NT2/D1 (cell line): Measurements from ENCODE around the gene LCNL1.

Experiments used
- DNase-seq: peaks from one replicate; pipeline ENCODE4 v3.0.0-alpha.2; 2011; ENCODE audit warnings: low read depth, low spot score
- H3K27me3 ChIP-seq: 2 replicates; pipeline ENCODE4 v1.6.0; 2011; ENCODE audit warnings: mild to moderate bottlenecking; ENCODE audit not compliant: insufficient read length, insufficient read depth
- H3K36me3 ChIP-seq: 2 replicates; pipeline ENCODE4 v1.6.1; 2011; ENCODE audit warnings: mild to moderate bottlenecking, low read length, mixed read lengths; ENCODE audit not compliant: insufficient read depth, insufficient read length
- H3K4me1 ChIP-seq: 2 replicates; pipeline ENCODE4 v1.5.1; 2011; ENCODE audit not compliant: insufficient read depth, insufficient read length
- H3K4me3 ChIP-seq: 2 replicates; pipeline ENCODE4 v1.5.1; 2011; ENCODE audit warnings: low read depth; ENCODE audit not compliant: insufficient read length
- H3K9ac ChIP-seq: 2 replicates; pipeline ENCODE4 v1.6.0; 2011; ENCODE audit warnings: low read depth; ENCODE audit not compliant: insufficient read length
- H3K9me3 ChIP-seq: 2 replicates; pipeline ENCODE4 v1.5.1; 2011; ENCODE audit warnings: mild to moderate bottlenecking, low read length; ENCODE audit not compliant: insufficient read depth
- SUZ12 ChIP-seq: IDR thresholded peaks from 2 replicates; pipeline ENCODE4 v1.6.1; 2011; ENCODE audit not compliant: insufficient read length, insufficient read depth; ENCODE audit errors: extremely low read depth
- YY1 ChIP-seq: IDR thresholded peaks from 2 replicates; pipeline ENCODE4 v1.6.1; 2011; ENCODE audit not compliant: insufficient read length, insufficient read depth
- ZNF274 ChIP-seq: IDR thresholded peaks from 2 replicates; pipeline ENCODE4 v1.6.1; 2011; ENCODE audit warnings: mild to moderate bottlenecking, low read depth, low read length

The LCNL1 gene

DNA sequence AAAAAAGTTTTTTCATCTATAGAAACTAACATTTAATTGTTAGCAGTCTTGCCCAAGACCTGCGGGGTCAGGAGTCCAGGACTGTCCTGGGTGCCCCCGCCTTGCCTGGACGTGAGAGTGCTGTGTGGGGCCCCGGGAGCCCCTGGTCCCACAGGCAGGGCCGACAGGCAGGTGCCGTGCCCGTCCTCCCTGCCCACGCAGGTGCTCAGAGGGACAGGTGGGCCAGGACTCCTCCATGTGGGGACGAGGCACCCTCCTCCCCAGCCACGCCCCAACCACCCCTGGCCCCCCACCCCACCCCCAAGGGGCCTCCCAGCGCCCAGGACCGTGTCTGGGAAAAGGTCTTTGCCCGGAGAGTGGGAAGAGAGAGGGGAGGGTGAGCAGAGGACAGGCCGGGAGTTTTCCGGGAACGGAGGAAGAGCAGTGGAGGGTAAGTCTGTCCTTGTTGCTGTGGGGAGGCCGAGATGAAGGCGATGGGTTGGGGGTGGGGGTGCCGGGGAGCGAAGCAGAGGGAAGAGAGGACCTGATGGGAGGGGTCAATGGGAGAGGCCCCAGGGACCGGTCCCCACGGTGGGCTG lies 33.5 kb upstream of the LCNL1 start:
- Histone ChIP-seq H3K4me3 (peak overlapping the region; percentile 77), H3K9me3 (no peaks in the 10 kb centered on the region), H3K27me3 (no peaks in the 10 kb centered on the region), H3K36me3 (no peaks in the 10 kb centered on the region), H3K9ac (peak overlapping the region; percentile 74), H3K4me1 (peaks cover 30% of the 10 kb centered on the region)
- TF ChIP-seq YY1 (no peak), ZNF274 (no peak)
- DNase-seq: no peak

DNA sequence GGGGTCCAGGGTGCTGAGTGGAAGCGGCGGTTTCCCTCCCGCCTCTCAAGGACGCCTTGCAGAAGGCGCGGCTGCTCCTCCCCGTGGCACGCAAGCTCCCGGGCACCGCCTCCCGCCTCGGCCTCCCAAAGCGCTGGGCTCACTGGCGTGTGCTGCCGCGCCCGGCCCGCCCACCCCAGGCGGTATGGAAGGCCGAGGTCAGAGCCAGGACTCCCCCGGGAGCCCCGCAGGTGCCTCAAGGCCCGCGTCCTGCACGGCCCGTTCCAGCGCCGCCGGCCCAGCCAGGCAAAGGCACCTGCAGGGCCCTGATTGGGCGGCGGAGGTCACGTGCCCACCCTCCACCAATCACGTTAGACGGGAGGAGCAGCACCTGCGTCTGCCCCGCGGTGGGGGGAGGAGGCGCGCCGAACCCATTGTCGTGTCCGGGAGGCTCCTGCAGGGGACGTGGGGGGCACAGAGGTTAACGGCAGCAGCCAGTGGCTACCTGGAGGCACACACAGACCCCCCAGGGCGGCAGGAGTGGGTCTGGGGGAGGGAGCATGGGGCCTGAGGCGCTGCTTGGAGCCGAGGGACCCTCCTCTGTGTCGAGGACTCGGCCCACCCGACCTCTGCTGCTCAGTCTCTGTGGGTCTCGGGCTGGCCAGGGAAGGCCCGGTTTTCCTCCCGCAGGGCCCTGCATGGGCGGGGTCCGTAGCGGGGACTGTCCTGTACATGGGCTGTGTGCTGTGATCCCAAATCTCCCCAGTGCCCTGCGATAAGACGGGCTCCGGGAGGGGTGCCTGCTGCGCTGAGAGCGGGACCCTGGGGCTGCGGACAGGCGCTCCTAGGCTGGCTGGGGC lies 32.8 kb upstream of the LCNL1 start:
- no peaks in the 10 kb centered on the region for H3K36me3 ChIP-seq
- peak overlapping the region; percentile 96 for H3K9ac ChIP-seq
- peaks cover 27% of the 10 kb centered on the region for H3K4me1 ChIP-seq
- H3K4me3 ChIP-seq: peak overlapping the region; percentile 77
- DNase-seq: peak; percentile 89
- no peaks in the 10 kb centered on the region for H3K9me3 ChIP-seq
- TF ChIP-seq SUZ12 (no peak), ZNF274 (no peak), YY1 (no peak)
- H3K27me3 ChIP-seq: no peaks in the 10 kb centered on the region

DNA sequence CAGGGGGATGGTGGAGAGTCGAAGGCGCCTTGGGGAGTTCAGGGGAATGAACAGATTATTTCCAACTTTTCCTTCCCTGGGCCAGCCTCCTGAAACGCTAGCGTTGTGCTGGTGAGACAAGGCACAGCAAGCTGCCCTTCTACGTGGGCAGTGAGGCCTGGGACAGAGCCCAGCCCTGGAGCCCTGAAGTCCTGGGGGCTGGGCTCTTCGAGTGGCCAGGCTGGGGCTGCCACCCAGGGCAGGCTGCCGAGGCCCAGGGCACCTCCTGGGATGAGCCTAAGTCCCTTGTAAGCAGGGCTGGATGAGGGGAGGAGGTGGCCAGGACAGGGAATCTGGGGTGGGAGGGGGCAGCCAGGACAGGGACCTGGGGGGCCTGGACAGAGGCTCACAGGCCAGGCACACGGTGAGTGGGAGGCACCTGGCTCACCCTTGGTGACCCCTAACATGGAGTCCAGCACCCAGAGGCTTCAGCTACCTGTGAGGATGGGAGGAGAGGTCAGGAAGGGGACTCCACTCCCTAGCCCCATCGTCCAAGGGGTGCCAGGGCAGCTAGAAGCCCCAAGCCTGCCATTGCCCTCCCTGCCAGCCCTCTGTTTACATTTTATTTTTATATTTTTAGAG lies 32.0 kb upstream of the LCNL1 start:
- no peaks in the 10 kb centered on the region for H3K9me3 ChIP-seq
- peaks cover 21% of the 10 kb centered on the region for H3K4me1 ChIP-seq
- H3K36me3 ChIP-seq: no peaks in the 10 kb centered on the region
- peaks cover 2% of the 10 kb centered on the region for H3K27me3 ChIP-seq
- H3K9ac ChIP-seq: peak overlapping the region; percentile 96
- DNase-seq: no peak
- TF ChIP-seq YY1: no peak
- no peak for TF ChIP-seq ZNF274
- TF ChIP-seq SUZ12: no peak
- H3K4me3 ChIP-seq: peak overlapping the region; percentile 77

- Histone ChIP-seq H3K9ac (peak within 1 kb of the TSS; percentile 50), H3K4me3 (no peak within 1 kb of the TSS), H3K36me3 (no peaks in the 10 kb centered on the region), H3K4me1 (peaks cover 19% of the 10 kb centered on the region), H3K27me3 (peaks cover 5% of the 10 kb centered on the region), H3K9me3 (no peaks in the 10 kb centered on the region)
- no peak for DNase-seq
- TF ChIP-seq SUZ12: no peak
- TF ChIP-seq ZNF274: no peak
- TF ChIP-seq YY1: no peak
These were observed 31.1 kb upstream of the LCNL1 start, which contains the start of gene LCN12 for GRCh38 chr9:136951541-136952320. Gene LCN12, plus strand, starts transcription at chr9:136952273. Its CDS starts 55 bp downstream, at chr9:136952328.

GRCh38 chr9:136952321-136952850 lies 30.4 kb upstream of the LCNL1 start:
- peaks cover 16% of the 10 kb centered on the region for H3K4me1 ChIP-seq
- no peaks in the 10 kb centered on the region for H3K9me3 ChIP-seq
- H3K36me3 ChIP-seq: no peaks in the 10 kb centered on the region
- peaks cover 5% of the 10 kb centered on the region for H3K27me3 ChIP-seq
- no peak for DNase-seq
- no peak overlapping the region for H3K4me3 ChIP-seq
- TF ChIP-seq ZNF274 (no peak), SUZ12 (no peak), YY1 (no peak)
- H3K9ac ChIP-seq: peak overlapping the region; percentile 50

DNA sequence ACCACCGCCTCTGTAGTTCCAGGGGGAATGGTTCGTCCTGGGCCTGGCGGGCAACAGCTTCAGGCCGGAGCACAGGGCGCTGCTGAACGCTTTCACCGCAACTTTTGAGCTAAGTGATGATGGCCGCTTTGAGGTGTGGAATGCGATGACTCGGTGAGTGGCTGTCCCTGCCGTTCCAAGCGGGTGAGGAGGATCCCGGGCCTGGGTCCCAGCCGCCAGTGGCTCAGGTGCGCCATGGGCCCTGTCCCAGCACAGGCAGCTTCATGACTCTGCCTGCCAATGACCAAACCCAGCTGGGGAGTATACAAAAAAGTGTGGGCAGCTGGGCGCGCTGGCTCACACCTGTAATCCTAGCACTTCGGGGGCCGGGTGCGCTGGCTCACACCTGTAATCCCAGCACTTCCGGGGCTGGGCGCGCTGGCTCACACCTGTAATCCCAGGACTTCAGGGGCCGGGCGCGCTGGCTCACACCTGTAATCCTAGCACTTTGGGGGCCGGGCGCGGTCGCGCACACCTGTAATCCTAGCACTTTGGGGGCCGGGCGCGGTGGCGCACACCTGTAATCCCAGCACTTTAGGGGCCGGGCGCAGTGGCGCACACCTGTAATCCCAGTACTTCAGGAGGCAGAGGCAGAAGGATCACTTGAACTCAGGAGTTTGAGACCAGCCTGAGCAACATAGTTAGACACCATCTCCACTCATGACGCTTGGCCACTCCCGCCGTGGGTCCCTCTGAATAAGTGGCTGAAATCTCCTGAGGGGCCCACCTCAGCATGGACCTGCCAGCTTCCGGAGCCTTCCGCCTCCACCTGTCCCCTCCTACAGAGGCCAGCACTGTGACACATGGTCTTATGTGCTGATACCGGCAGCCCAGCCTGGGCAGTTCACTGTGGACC lies 29.7 kb upstream of the LCNL1 start:
- no peak for DNase-seq
- Histone ChIP-seq H3K4me3 (no peak overlapping the region), H3K36me3 (no peaks in the 10 kb centered on the region), H3K27me3 (peaks cover 5% of the 10 kb centered on the region), H3K9me3 (no peaks in the 10 kb centered on the region), H3K4me1 (peaks cover 9% of the 10 kb centered on the region), H3K9ac (no peak overlapping the region)
- TF ChIP-seq ZNF274 (no peak), SUZ12 (no peak), YY1 (no peak)
